GM13976 (cell line): ENCODE results near the gene PTPRG.

Experiments
- DNase-seq: peaks from one replicate; pipeline ENCODE4 v3.0.0; 2012; ENCODE audit warnings: low spot score
- CTCF ChIP-seq: IDR thresholded peaks from 2 replicates; pipeline ENCODE4 v1.5.1; 2012; ENCODE audit warnings: borderline replicate concordance, mild to moderate bottlenecking; ENCODE audit not compliant: insufficient read depth; ENCODE audit errors: extremely low read depth, missing control alignments, control extremely low read depth
- in situ Hi-C: fragments of 300-500 bp; cut with MboI; formaldehyde crosslinking; loops from one replicate; pipeline ENCODE4 v1.12.0; 2022; ENCODE audit warnings: low sequenced_read_pairs, mixed read lengths, inconsistent platforms; ENCODE audit not compliant: unreplicated experiment

The PTPRG gene

DNA sequence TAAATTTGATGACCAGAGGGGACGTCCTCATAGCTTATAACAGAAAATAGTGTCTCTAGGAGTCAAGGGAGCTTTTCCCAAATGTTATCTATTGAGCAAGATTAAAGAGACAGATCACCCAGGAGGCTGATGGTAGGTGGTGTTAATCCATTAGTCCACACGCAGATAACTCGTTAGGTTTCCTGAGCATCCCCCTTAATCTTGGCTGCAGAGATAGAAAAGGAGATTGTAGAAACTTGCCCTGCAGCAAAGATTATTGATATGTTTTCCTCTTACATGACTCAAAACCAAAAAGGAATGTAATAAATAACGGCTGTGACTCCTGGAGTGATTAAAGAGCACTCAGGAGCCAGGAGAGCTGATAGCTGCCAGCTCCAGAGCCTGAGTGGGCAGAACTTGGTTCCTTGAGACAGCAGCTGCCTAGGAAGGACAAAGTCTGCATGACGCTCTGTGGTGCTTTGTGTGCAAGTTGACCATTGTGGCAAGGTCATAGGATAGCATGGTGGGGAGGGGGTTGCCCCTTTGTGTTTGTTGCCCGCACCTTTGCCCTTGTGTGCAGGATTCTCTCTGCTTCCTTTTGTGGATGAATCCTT lies 234.8 kb downstream of the PTPRG start:
- in situ Hi-C loops: no loop called here
- TF ChIP-seq CTCF: no peak
- no peak for DNase-seq

- in situ Hi-C loops: no loop called here
- DNase-seq: no peak
- no peak for TF ChIP-seq CTCF
Measured at GRCh38 chr3:61796911-61797310, 235.5 kb downstream of the PTPRG start.

DNA sequence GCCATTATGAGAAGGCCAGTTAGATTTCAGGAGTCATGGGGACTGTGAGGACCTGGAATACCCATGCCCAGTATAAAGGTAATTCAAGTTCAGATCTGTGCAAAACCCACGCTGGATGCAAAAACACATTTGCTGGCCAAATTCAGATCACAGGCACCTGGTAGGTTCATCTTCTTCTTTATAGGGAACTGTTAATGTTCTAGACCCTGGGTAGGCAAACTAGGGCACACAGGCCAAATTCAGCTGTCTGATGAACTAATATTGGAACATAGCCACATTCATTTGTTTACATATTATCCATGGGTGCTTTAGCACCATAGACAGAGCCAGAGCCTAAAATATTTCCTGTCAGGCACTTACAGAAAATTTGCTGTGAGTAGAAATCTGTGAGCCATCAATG lies 241.4 kb downstream of the PTPRG start:
- in situ Hi-C loops: no loop called here
- no peak for DNase-seq
- TF ChIP-seq CTCF: no peak

GRCh38 chr3:61803983-61804382 lies 242.6 kb downstream of the PTPRG start:
- in situ Hi-C loops: no loop called here
- no peak for TF ChIP-seq CTCF
- DNase-seq: no peak

- TF ChIP-seq CTCF: no peak
- in situ Hi-C loops: no loop called here
- DNase-seq: no peak
Measured at GRCh38 chr3:61804782-61805181, 243.4 kb downstream of the PTPRG start.

GRCh38 chr3:61805510-61806080 lies 244.2 kb downstream of the PTPRG start:
- in situ Hi-C loops: no loop called here
- no peak for DNase-seq
- TF ChIP-seq CTCF: no peak
